MM.1S (cell line): ENCODE data around the gene CNTFR.

Source experiments
- DNase-seq: peaks from one replicate; pipeline ENCODE4 v3.0.0-alpha.2; 2015
- H2AFZ ChIP-seq: fragments of 300-600 bp; sonication (generic); 2 replicates; pipeline ENCODE4 v1.6.0; 2016; ENCODE audit warnings: antibody characterized with exemption, low read length
- H3F3A ChIP-seq: fragments of 300-600 bp; sonication (generic); 2 replicates; pipeline ENCODE4 v1.6.1; 2016; ENCODE audit warnings: mild to moderate bottlenecking, antibody characterized with exemption, low read length, moderate library complexity, mixed read lengths; ENCODE audit not compliant: insufficient read depth
- H3K27ac ChIP-seq: fragments of 300-600 bp; sonication (generic); 2 replicates; pipeline ENCODE4 v1.5.1; 2016; ENCODE audit warnings: mild to moderate bottlenecking, low read length
- H3K27me3 ChIP-seq: fragments of 300-600 bp; sonication (generic); replicated peaks from 2 replicates; pipeline ENCODE4 v1.6.0; 2016; ENCODE audit warnings: low read length; ENCODE audit not compliant: insufficient read depth
- H3K36me3 ChIP-seq: fragments of 300-600 bp; sonication (generic); replicated peaks from 2 replicates; pipeline ENCODE4 v1.6.1; 2016; ENCODE audit warnings: mild to moderate bottlenecking, low read length, mixed read lengths; ENCODE audit not compliant: insufficient read depth
- H3K4me1 ChIP-seq: fragments of 300-600 bp; sonication (generic); 2 replicates; pipeline ENCODE4 v1.6.1; 2016; ENCODE audit warnings: low read length, mixed read lengths
- H3K4me2 ChIP-seq: fragments of 300-600 bp; sonication (generic); 2 replicates; pipeline ENCODE4 v1.6.0; 2016; ENCODE audit warnings: low read depth, low read length
- H3K4me3 ChIP-seq: fragments of 300-600 bp; sonication (generic); 2 replicates; pipeline ENCODE4 v1.5.1; 2016; ENCODE audit warnings: low read length, mixed read lengths
- H3K79me2 ChIP-seq: fragments of 300-600 bp; sonication (generic); 2 replicates; pipeline ENCODE4 v1.6.1; 2016; ENCODE audit warnings: mixed run types, low read length, mixed read lengths
- H3K9ac ChIP-seq: fragments of 300-600 bp; sonication (generic); 2 replicates; pipeline ENCODE4 v1.6.1; 2016; ENCODE audit warnings: low read length, mixed read lengths
- H3K9me2 ChIP-seq: fragments of 300-600 bp; sonication (generic); replicated peaks from 2 replicates; pipeline ENCODE4 v1.6.1; 2016; ENCODE audit warnings: mild to moderate bottlenecking, low read length, mixed read lengths; ENCODE audit not compliant: insufficient read depth
- H3K9me3 ChIP-seq: fragments of 300-600 bp; sonication (generic); replicated peaks from 2 replicates; pipeline ENCODE4 v1.6.1; 2016; ENCODE audit warnings: mild to moderate bottlenecking, low read length, mixed read lengths; ENCODE audit not compliant: insufficient read depth
- H4K20me1 ChIP-seq: fragments of 300-600 bp; sonication (generic); 2 replicates; pipeline ENCODE4 v1.6.1; 2016; ENCODE audit warnings: mild to moderate bottlenecking, low read length, moderate library complexity, mixed read lengths; ENCODE audit not compliant: insufficient read depth
- EZH2 ChIP-seq: fragments of 300-600 bp; sonication (generic); optimal IDR thresholded peaks from 2 replicates; pipeline ENCODE3; 2017; ENCODE audit warnings: low read depth, mild to moderate bottlenecking, antibody characterized with exemption, low read length, mixed read lengths
- EZH2phosphoT487 ChIP-seq: fragments of 300-600 bp; sonication (generic); IDR thresholded peaks from 2 replicates; pipeline ENCODE4 v1.6.1; 2018; ENCODE audit warnings: antibody characterized with exemption, low read length
- TF ChIP-seq, protein P1 (sequence below): fragments of 300-600 bp; sonication (generic); IDR thresholded peaks from 2 replicates; pipeline ENCODE4 v1.5.1; 2016; ENCODE audit warnings: antibody characterized with exemption, low read length, mixed read lengths

Gene CNTFR

DNA sequence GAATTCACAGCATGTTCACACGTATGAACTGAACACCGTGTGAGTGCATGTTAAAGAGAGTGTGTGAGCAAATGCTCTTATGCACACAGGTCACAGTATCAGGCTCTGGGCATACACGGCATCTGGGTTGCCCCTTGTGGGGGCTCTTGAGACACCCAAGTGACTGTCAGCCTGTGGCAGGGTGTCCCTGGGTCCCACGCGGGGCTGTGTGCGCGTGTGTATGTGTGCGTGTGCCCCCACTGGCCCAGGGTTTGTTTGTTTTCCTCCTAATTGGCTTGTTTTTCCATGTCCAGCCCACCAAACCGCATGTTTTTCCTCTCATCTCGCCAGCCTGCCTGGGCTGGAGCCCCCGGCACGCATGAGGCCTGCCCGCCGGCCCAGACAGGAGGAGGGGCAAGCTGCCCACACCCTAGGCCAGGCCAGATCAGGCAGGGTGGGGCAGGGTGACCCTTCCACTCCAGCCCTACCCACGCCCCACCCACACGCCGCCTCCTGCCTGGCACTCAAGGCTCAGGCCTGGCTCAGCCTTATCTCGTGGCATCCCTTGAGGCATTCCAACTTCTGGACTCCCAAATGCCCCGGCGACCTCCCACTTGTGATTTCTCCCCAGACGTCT, 28.8 kb downstream of the CNTFR start:
- Histone ChIP-seq H3K4me3 (no peak overlapping the region), H3K9me3 (no peaks in the 10 kb centered on the region), H3K4me2 (no peak overlapping the region), H3K9me2 (no peaks in the 10 kb centered on the region), H3K27ac (no peak overlapping the region), H4K20me1 (no peaks in the 10 kb centered on the region), H3K9ac (no peak overlapping the region), H3F3A (no peaks in the 10 kb centered on the region), H3K4me1 (no peaks in the 10 kb centered on the region), H3K79me2 (no peaks in the 10 kb centered on the region), H3K36me3 (no peaks in the 10 kb centered on the region), H3K27me3 (peaks cover 76% of the 10 kb centered on the region), H2AFZ (no peak overlapping the region)
- TF ChIP-seq, protein P1, sequence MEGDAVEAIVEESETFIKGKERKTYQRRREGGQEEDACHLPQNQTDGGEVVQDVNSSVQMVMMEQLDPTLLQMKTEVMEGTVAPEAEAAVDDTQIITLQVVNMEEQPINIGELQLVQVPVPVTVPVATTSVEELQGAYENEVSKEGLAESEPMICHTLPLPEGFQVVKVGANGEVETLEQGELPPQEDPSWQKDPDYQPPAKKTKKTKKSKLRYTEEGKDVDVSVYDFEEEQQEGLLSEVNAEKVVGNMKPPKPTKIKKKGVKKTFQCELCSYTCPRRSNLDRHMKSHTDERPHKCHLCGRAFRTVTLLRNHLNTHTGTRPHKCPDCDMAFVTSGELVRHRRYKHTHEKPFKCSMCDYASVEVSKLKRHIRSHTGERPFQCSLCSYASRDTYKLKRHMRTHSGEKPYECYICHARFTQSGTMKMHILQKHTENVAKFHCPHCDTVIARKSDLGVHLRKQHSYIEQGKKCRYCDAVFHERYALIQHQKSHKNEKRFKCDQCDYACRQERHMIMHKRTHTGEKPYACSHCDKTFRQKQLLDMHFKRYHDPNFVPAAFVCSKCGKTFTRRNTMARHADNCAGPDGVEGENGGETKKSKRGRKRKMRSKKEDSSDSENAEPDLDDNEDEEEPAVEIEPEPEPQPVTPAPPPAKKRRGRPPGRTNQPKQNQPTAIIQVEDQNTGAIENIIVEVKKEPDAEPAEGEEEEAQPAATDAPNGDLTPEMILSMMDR: no peak
- TF ChIP-seq EZH2: no peak
- no peak for DNase-seq

DNA sequence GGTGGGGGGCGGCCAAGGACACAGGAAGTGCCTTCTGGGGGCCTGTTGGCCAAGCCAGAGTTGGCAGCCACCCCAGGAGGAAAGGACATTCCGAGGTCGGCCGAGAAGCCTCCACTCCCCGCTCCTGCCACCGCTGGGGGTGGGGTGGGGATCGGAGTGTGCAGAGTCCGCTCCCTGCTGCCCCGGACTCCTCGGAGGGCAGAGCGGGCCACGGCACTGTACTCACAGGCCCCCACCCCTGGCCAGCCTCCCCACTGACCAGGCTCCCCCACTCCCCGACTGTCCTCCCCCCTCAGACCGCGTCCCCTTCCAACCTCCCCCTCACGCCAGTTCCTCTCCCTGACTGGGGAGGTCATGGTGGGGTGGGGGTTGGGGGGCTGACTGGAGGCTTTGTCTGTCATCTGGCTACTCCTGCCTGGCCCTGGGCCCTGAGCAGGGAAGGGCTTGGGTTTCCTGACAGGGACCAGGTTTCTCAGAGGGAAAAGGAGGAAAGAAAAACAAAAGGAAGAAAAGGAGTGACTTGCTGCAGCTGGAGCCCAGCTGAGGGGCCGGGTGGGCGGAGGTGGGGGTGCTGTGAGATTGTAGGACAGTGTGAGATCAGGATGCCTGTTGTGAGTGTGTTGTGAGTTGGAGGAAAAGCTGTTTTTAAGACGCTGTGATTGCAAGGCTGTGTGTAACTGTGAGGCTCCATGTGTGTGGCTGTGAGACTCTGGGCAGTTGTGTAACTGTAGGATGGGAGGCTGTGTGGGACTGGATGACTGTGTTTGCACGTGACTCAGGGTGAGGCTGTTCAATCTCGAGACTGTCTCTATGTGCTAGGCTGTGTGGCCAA, 29.7 kb downstream of the CNTFR start:
- TF ChIP-seq EZH2 (no peak), EZH2phosphoT487 (no peak)
- TF ChIP-seq, protein P1: no peak
- H3K36me3 ChIP-seq: no peaks in the 10 kb centered on the region
- H4K20me1 ChIP-seq: no peaks in the 10 kb centered on the region
- no peaks in the 10 kb centered on the region for H3F3A ChIP-seq
- no peaks in the 10 kb centered on the region for H3K79me2 ChIP-seq
- no peak overlapping the region for H3K4me2 ChIP-seq
- no peak overlapping the region for H2AFZ ChIP-seq
- no peak overlapping the region for H3K27ac ChIP-seq
- no peak overlapping the region for H3K4me3 ChIP-seq
- H3K4me1 ChIP-seq: no peaks in the 10 kb centered on the region
- DNase-seq: no peak
- no peak overlapping the region for H3K9ac ChIP-seq
- no peaks in the 10 kb centered on the region for H3K9me3 ChIP-seq
- peaks cover 78% of the 10 kb centered on the region for H3K27me3 ChIP-seq
- no peaks in the 10 kb centered on the region for H3K9me2 ChIP-seq

DNA sequence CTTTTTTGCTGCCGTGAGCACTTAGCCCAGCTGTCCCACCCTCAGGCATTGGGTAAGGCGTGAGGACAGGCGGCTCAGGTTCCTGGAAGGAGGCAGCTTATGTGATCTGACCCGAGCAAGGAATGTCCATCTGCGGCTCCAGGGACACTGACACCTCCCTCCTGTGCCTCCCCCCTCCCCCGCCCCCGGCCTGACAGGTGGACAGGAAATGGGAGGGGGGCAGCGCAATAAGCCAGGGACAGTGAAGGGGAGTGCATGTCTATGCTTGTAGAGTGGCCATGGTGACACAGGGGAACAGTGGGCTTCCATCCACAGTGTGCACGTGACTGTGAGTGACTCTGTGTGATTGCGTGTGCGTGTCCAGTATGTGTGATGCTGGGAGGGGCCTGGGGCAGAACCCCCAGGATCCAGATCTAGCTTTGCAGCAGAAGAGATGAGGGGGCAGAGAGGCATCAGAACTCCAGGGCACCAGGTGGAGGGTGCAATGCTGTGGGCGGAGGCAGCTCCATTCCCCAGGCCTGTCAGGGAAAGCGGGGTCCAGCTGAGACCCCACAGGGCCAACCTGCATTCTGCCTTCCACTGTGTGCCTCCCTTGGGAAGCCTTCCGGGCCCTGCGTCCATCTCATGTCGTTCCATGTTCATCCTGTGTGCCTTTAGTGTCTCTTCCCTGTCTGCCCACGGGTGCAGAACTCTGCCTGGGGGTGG, 30.5 kb downstream of the CNTFR start:
- Histone ChIP-seq H3K9me2 (no peaks in the 10 kb centered on the region), H3K9ac (no peak overlapping the region), H3K9me3 (no peaks in the 10 kb centered on the region), H3F3A (no peaks in the 10 kb centered on the region), H2AFZ (no peak overlapping the region), H3K79me2 (no peaks in the 10 kb centered on the region), H4K20me1 (no peaks in the 10 kb centered on the region), H3K4me1 (no peaks in the 10 kb centered on the region), H3K27ac (no peak overlapping the region), H3K4me3 (no peak overlapping the region), H3K27me3 (peaks cover 81% of the 10 kb centered on the region), H3K4me2 (no peak overlapping the region), H3K36me3 (no peaks in the 10 kb centered on the region)
- no peak for DNase-seq
- TF ChIP-seq EZH2phosphoT487: no peak
- no peak for TF ChIP-seq EZH2
- TF ChIP-seq, protein P1: no peak
